Measurements from ENCODE around the gene SAMD4B.

DNA sequence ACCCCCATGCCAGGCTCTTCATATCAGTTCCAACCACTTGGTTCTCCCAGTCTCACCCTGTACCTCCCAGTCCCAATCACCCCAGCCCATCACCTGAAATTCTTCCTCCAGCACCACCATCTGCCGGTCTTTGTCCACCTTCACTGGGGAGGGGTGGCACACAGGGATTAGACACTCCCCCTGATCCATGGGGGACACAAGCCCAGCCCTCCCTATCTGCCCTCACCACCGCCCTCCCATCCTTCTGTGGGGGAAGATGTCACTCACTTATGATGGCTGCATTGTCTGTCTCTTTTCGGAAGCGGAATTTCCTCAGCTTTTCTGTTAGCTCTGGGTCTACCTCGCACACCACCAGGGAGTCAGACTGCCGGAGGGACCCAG, 7.1 kb upstream of the SAMD4B start:
- TF ChIP-seq CTCF (IDR thresholded peaks at IDR 0.05) (no peak), ZFX (IDR thresholded peaks at IDR 0.05; ENCODE audit: borderline replicate concordance) (no peak)
